Measurements from ENCODE around the gene XIAP.
"Not testable (repeated sequence)": the region's sequence is repeated elsewhere in the genome, so short reads cannot be mapped to it uniquely, and the experiment has no call there.

Gene XIAP

GRCh38 chrX:123876844-123877243 lies 17.0 kb downstream of the XIAP start:
- DNase-seq, result no peak

- DNase-seq, result no peak
These were observed 18.4 kb downstream of the XIAP start for GRCh38 chrX:123878252-123878721.

- DNase-seq, result no peak
These were observed 21.5 kb downstream of the XIAP start for GRCh38 chrX:123881330-123881729.

- no peak for DNase-seq
These were observed 22.5 kb downstream of the XIAP start for GRCh38 chrX:123882391-123882790.

GRCh38 chrX:123884809-123885408 lies 25.1 kb downstream of the XIAP start:
- DNase-seq, result peak; percentile 11

DNA sequence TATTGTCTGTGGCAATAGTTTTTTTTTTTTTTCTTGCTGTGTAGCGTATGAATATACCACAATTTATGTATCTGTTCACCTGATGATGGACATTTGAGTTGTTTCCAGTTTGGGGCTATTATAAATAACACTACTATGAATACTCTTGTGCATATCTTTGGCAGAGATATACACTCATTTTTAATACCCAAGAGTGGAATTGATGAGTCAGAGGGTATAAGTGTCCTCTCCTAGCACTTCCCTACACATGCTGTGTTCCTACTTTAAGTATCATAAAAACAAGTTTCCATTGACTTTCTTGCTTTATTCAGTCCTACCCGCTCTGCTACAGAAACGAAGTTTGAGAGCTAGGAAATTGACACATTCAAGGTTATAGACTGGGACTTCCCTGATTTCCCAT lies 39.8 kb downstream of the XIAP start:
- DNase-seq, result no peak

DNA sequence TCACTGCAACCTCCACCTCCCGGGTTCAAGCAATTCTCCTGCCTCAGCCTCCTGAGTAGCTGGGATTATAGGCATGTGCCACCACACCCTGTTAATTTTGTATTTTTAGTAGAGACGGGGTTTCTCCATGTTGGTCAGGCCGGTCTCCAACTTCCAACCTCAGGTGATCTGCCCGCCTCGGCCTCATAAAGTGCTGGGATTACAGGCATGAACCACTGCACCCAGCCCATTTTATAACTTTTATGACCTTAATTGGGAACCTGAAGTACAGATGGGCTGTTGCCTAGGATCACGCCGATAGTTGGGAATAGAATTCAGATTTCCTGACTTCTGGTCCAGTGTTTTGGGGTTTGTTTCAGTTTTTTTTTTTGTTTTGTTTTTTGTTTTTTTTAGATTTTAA lies 43.4 kb downstream of the XIAP start:
- not testable (repeated sequence) for DNase-seq

DNA sequence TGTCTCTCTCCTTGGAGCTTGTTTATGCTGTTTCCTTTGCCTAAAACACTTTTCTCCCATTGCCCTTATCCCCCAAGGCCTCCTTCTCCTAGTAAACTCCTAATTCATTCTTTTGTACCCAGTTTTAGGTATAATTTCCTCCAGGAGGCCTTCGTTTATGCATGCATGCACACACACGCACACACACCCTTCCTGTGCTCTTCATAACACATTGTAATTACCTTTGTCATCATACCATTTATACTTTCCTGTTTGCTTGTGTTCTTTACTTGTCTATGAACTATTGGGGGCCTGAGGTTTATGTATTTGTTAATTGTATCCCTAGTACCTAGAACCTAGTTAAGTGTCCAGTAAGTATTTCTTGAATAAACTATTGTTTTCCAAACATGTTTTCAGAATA lies 45.5 kb downstream of the XIAP start:
- DNase-seq, result no peak

DNA sequence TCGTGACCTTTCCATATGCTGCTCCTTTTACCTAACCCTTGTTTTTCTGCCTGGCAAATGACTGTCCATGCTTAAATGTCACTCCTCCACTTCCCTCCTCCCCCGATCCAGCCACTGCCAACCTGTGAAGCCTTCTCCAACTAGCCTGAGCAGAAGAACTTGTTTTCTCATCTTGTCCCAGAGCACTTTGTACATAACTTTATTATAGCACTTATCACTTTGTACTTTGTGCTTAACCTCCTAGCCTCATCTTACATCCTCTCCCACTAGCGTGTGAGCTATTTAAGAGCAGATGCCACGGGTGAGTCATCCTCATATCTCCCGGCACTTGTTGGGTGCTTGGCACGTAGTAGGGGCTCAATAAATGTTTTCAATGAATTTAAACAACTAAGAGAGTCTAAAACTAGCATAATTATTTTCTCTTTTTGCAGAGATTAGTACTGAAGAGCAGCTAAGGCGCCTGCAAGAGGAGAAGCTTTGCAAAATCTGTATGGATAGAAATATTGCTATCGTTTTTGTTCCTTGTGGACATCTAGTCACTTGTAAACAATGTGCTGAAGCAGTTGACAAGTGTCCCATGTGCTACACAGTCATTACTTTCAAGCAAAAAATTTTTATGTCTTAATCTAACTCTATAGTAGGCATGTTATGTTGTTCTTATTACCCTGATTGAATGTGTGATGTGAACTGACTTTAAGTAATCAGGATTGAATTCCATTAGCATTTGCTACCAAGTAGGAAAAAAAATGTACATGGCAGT lies 46.9 kb downstream of the XIAP start:
- DNase-seq, result no peak

DNA sequence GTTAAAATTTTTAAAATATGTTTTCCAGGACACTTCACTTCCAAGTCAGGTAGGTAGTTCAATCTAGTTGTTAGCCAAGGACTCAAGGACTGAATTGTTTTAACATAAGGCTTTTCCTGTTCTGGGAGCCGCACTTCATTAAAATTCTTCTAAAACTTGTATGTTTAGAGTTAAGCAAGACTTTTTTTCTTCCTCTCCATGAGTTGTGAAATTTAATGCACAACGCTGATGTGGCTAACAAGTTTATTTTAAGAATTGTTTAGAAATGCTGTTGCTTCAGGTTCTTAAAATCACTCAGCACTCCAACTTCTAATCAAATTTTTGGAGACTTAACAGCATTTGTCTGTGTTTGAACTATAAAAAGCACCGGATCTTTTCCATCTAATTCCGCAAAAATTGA lies 49.7 kb downstream of the XIAP start:
- DNase-seq, result no peak

DNA sequence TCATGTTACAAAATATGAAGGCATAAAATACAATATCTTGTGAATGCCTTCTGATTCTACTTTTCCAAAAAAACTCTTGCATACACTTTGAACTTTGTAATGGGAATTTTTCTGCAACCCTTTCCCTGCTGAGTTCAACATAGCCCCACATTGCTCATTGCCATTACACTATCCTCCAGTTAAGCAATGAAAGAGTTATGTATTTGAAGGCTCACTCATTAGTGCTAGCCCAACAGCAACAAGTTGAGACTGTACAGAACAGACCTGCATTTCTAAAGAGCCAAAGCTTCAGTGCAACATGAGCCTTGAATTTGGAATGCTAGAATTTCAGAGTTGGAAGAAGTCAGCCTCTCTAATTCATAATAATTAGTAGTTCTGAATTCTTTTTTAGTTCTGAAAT lies 57.2 kb downstream of the XIAP start:
- DNase-seq, result no peak

DNA sequence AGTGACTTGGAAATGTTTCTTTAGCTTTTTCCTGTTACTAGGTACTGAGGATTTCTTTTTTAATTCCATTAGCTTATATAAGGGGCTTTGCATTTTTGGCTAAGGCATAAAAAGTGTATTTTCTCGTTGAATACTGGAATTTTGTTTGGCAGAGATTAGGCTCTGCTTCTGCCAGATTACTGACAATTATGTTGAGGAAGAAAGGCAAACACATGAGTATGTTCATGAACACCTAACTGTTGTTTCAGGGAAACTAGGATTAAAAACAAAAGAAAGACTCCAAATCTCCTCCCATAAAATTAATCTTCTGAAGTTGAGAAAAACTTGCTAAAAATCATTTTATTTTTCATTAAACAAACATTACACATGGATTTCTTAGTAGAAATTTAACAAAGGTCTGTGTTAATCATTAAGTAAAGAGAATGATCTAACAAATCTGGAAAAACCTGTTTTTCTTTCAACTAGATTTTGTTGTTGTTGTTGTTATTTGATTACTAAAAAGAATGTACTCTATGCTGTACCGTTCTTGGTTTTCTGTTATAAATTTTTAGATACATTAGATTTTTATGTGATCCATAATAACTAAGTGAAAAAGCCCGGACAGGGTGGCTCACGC lies 58.4 kb downstream of the XIAP start:
- DNase-seq, result no peak

DNA sequence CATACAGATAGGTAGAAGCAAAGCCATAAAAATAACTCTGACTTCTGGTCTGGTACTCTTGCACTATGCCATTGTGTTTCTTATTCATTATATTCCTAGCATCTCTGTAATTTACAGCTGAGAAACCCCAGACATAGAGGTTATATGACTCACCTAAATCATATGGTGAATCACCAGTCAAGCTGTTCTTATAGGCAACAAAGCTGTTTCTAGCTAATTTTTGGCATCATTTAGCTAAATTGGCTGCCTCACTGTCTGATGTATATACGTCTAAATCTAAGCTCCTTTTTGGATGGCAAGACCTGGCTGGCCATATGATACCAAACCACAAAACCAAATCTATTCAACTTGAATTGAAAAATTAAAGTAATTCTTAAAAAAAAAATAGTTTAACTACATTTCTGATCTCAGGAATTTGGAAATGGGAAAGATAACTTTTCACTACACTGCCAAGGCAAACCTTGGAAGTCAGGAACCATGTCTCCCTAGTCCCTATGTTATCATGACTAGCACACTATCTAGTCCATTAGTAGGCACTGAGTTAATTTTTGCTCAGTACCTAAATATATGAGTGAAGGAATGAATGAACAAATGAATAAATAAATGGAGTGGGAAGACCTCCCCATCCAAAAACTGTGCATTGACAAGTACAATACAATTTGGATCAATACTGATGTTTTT lies 60.4 kb downstream of the XIAP start:
- DNase-seq, result no peak

- no peak for DNase-seq
These were observed 63.4 kb downstream of the XIAP start for GRCh38 chrX:123923211-123923610.

GRCh38 chrX:123924186-123924585 lies 64.3 kb downstream of the XIAP start:
- DNase-seq, result no peak

GRCh38 chrX:123927845-123928244 lies 68.0 kb downstream of the XIAP start:
- DNase-seq, result no peak

GRCh38 chrX:123932055-123932454 lies 72.2 kb downstream of the XIAP start:
- DNase-seq, result not testable (repeated sequence)

- DNase-seq, result no peak
These were observed 83.2 kb downstream of the XIAP start for GRCh38 chrX:123943074-123943473.

DNA sequence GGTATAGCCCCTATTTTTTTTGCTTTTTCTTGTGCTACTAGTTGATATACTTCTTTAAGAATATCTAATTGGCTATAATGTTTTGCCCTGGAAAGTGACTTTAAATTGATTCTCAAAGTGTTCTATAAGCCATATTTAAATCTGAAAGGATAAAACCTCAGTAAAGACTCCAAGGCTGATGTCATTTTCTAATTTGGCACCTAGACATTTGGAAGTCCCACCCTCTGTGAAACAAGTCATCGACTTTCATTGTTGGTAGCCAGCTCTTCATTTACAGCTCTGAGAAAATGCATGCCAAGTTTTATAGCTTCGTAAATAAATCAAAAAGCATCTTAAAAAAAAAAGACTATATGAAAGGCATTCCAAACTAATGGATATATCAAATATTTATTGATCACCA lies 83.6 kb downstream of the XIAP start:
- no peak for DNase-seq

- no peak for DNase-seq
These were observed 90.0 kb downstream of the XIAP start for GRCh38 chrX:123949846-123950245.

DNA sequence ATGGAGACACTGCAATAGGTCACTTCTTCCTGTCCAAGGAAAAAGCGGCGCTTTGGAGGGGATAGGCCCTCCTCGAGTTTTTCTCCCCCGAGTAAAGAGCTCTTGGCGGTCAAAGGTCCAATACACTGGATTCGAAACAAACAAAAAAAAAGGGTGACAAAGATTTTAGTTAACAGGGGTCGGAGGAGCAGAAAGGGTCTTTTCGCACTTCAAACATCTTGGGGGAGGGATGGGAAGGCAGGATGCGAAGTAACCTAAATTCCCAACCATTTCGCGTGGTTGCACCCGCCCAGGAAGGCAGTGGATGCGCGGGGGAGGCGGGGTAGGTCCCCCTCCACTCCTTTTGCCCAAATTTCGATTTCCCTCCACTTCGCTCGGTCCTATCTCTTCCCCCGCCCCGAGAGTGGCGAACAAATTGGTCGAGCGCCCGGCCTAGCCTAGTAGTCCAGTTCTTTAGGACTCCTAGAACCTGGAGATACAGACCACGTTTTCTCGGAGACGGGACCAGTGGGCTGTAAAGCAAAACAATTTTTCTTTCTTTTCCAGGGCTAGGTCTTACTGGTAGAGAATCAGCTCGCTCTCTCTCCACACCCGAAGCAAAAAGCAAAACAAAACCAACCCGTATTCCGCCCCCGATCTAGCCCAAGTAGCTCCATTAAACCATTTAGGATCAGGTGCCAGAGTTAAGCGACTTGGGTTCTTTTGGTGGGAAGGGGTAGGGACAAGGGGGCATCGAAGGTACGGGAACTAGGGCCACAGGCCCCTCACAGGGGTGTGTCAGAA lies 99.6 kb downstream of the XIAP start:
- peak; percentile 10 for DNase-seq

DNA sequence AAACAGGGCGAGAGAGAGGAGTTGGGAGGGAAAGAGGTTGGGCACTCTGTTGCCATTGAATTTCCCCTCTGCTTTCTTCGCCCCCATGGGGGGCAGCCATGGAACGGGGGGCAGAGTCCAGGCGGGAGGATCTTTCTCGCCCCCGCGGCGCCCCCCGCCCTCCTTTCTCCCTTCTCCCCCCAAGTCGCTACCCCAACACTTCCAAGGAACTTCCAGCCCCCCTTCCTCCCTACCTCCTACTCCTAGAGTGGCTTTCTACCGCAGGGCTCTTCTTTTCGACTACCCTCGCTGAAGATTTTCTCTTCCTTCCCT lies 101.1 kb downstream of the XIAP start:
- no peak for DNase-seq
